K562 (cell line): Measurements from ENCODE around the gene APC2. TPM values are rescaled to one million over a fixed set of nuclear protein-coding genes. Genes with fewer than 3 reads are reported as not detected.

ENCODE experiments used
- CEBPB ChIP-seq: fragments of 450-650 bp; IDR thresholded peaks from 2 replicates; pipeline ENCODE4 v1.6.1; 2016; ENCODE audit warnings: missing genetic modification characterization, missing compliant biosample characterization
- CSDE1 ChIP-seq, 2 experiments: fragments of 450-650 bp; IDR thresholded peaks; 2 replicates each; pipeline ENCODE4 v1.6.1; 2016; ENCODE audit warnings: mild to moderate bottlenecking in 1 of 2
- FOXJ2 ChIP-seq: fragments of 200-800 bp; sonication (Bioruptor generic); IDR thresholded peaks from 2 replicates; pipeline ENCODE4 v1.6.1; 2016; ENCODE audit warnings: missing genetic modification characterization, missing compliant biosample characterization
- FUS ChIP-seq: fragments of 200-400 bp; formaldehyde crosslinking; optimal IDR thresholded peaks from 2 replicates; pipeline ENCODE3; 2017; ENCODE audit warnings: low read depth, low read length
- GTF2F1 ChIP-seq: IDR thresholded peaks from 2 replicates; pipeline ENCODE4 v1.6.1; 2011; ENCODE audit warnings: low read depth, low read length, improper control_type of control experiment
- HIVEP1 ChIP-seq: fragments of 250-450 bp; sonication (Bioruptor Pico); IDR thresholded peaks from 2 replicates; pipeline ENCODE4 v1.4.0; 2020; ENCODE audit warnings: mild to moderate bottlenecking
- PHB ChIP-seq: fragments of 250-450 bp; sonication (Bioruptor Pico); IDR thresholded peaks from 2 replicates; pipeline ENCODE4 v1.5.0; 2021
- RNF2 ChIP-seq: sonication (generic); IDR thresholded peaks from 2 replicates; pipeline ENCODE4 v1.6.1; 2016
- SNRNP70 ChIP-seq: fragments of 200-400 bp; formaldehyde crosslinking; optimal IDR thresholded peaks from 2 replicates; pipeline ENCODE3; 2017; ENCODE audit warnings: low read depth, low read length
- STAG1 ChIP-seq: sonication (generic); formaldehyde crosslinking; IDR thresholded peaks from 2 replicates; pipeline ENCODE4 v1.5.0; 2020; ENCODE audit warnings: missing genetic modification reagents, borderline replicate concordance
- TBP ChIP-seq: optimal IDR thresholded peaks from 2 replicates; pipeline ENCODE3; 2011; ENCODE audit warnings: low read depth, low read length, improper control_type of control experiment
- YY1 ChIP-seq, 3 experiments: IDR thresholded peaks; 2 replicates each; pipeline ENCODE4 v1.6.1; 2011; ENCODE audit warnings: low read length in 2 of 3, mild to moderate bottlenecking in 2 of 3, moderate library complexity in 2 of 3, borderline replicate concordance in 1 of 3, control low read depth in 1 of 3, low read depth in 1 of 3; ENCODE audit not compliant: insufficient read depth in 3 of 3, insufficient replicate concordance in 2 of 3, control insufficient read depth in 1 of 3, insufficient read length in 1 of 3; ENCODE audit errors: extremely low read depth in 1 of 3
- ZBTB40 ChIP-seq, 2 experiments: fragments of 450-650 bp in 1 of 2; sonication (generic) in 1 of 2; formaldehyde crosslinking in 1 of 2; IDR thresholded peaks; 2 replicates each; pipeline versions ENCODE4 v1.7.1 to v1.9.0; 2016 to 2022; ENCODE audit warnings: inconsistent platforms in 1 of 2, mild to moderate bottlenecking in 1 of 2, missing genetic modification reagents in 1 of 2
- polyA plus RNA-seq, 8 experiments: library from polyadenylated mRNA; depleted of rRNA in 4 of 8; stranded (reverse) in 5 of 8; unstranded in 3 of 8; fragments of >200 nt; fragmentation: Nextera tagmentation in 2 of 8; fragmentation: Illumina TruSeq in 1 of 8; extraction: Ambion mirVana in 2 of 8; extraction: Trizol in 1 of 8; gene quantifications; 2 replicates each; pipeline versions ENCODE4 v1.2.1 to v1.2.3, GENCODE V29; 2011 to 2014; ENCODE audit warnings: inconsistent platforms in 1 of 8, missing spikeins in 1 of 8
- total RNA-seq, 7 experiments: library from RNA; depleted of rRNA in 6 of 7; stranded (reverse); fragments of >200 nt in 6 of 7; fragmentation: Illumina TruSeq in 2 of 7; extraction: Trizol in 2 of 7; gene quantifications; 2 replicates each; pipeline versions ENCODE4 v1.2.1 to v1.2.3, GENCODE V29; 2011 to 2021; ENCODE audit warnings: low replicate concordance in 1 of 7
- TF ChIP-seq, protein P1 (sequence below): sonication (generic); formaldehyde crosslinking; IDR thresholded peaks from 2 replicates; pipeline ENCODE4 v1.8.0; 2022; ENCODE audit warnings: mild to moderate bottlenecking, missing genetic modification reagents

Gene APC2
- total and polyA plus RNA-seq, 9 of the 15 experiments (the other 6 are each of a cell fraction or from before 2014, with no cell fraction given), result 0.01 to 0.40 (median 0.05) TPM; not detected in 3

DNA sequence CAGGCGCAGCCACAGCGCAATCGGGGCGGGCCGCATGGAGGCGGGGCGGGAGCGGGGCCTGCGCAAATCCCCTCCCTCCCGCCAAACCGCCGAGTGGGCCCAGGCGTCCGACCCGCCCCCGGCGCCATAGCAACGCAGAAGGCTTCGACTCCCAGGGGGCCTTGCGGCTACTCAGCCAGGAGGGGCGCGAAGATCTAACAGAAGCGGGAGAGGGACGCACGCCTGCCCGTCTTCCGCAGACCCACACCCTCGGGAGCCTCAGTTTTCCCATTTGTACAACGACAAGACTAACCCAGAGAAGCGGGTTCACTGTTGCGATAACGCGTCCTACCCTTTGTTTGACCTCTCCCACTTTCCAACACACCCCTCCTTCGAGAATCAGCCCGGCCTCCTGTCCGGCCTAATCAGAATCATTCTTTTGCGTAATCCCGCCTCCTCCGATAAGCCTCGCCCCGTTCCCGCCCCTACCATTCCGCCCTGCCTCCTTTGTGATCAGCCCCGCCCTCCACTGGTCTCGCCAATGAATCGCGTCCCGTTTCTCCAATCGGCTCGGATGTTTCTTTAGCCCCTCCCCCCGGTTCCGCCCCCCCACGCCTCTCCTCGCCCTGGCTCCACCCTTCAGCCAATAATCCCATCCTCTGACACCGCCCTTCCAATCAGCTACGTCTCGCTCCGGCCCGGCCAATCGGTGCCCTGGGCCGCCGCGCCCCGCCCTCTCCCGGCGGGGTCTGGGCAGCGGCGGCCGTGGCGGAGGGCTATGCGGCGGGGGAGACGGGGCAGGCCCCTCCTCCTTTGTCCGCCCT lies 40.6 kb downstream of the APC2 start, which contains the start of gene PCSK4 (continued):
- TF ChIP-seq ZBTB40 (IDR thresholded peaks at IDR 0.05) (no peak), ZBTB40 (CRISPR knock-in tag; IDR thresholded peaks at IDR 0.05) (no peak), RNF2 (no peak), YY1 (IDR thresholded peaks at IDR 0.05; ENCODE audit: borderline replicate concordance in 1 of 3, control insufficient read depth in 1 of 3, extremely low read depth in 1 of 3, insufficient read depth in 3 of 3, insufficient read length in 1 of 3, insufficient replicate concordance in 2 of 3, low read depth in 1 of 3, low read length in 2 of 3) (peak in 2 of 3 experiments; percentile 30 to 43), FOXJ2 (tag) (0 out of 2 replicates have a peak, but pooled peaks have one; percentile 43), GTF2F1 (no peak), FUS (no peak), HIVEP1 (CRISPR knock-in tag) (no peak), CEBPB (tag) (peak; percentile 88), TBP (peak; percentile 30), PHB (CRISPR knock-in tag) (no peak), SNRNP70 (no peak), CSDE1 (IDR thresholded peaks at IDR 0.05) (no peak; a peak in 1 of 4 replicates), STAG1 (CRISPR knock-in tag) (no peak)
- TF ChIP-seq, protein P1, sequence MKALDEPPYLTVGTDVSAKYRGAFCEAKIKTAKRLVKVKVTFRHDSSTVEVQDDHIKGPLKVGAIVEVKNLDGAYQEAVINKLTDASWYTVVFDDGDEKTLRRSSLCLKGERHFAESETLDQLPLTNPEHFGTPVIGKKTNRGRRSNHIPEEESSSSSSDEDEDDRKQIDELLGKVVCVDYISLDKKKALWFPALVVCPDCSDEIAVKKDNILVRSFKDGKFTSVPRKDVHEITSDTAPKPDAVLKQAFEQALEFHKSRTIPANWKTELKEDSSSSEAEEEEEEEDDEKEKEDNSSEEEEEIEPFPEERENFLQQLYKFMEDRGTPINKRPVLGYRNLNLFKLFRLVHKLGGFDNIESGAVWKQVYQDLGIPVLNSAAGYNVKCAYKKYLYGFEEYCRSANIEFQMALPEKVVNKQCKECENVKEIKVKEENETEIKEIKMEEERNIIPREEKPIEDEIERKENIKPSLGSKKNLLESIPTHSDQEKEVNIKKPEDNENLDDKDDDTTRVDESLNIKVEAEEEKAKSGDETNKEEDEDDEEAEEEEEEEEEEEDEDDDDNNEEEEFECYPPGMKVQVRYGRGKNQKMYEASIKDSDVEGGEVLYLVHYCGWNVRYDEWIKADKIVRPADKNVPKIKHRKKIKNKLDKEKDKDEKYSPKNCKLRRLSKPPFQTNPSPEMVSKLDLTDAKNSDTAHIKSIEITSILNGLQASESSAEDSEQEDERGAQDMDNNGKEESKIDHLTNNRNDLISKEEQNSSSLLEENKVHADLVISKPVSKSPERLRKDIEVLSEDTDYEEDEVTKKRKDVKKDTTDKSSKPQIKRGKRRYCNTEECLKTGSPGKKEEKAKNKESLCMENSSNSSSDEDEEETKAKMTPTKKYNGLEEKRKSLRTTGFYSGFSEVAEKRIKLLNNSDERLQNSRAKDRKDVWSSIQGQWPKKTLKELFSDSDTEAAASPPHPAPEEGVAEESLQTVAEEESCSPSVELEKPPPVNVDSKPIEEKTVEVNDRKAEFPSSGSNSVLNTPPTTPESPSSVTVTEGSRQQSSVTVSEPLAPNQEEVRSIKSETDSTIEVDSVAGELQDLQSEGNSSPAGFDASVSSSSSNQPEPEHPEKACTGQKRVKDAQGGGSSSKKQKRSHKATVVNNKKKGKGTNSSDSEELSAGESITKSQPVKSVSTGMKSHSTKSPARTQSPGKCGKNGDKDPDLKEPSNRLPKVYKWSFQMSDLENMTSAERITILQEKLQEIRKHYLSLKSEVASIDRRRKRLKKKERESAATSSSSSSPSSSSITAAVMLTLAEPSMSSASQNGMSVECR, result peak; percentile 93
